ENCODE data around the gene ETV4.

DNA sequence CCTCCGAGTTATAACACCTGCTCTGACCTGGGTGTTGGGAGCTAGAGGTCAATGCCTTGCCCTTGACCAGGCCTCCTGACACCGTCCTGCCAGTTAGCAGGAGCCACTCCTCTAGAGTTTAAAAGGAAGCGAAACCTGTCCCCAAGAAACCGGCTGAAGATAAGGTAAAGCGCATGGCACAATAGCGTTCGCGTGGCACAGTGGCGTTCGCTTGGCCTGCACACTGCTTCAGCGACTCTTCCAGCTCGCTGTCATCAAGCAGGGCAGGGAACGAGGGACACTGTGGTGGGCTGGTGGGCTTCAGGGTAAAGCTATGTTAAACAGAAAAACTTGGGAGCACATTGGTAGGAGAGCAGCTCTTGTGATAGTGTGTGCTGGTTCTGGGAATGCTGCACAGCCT lies 28.2 kb upstream of the ETV4 start:
- TF ChIP-seq, protein P1, sequence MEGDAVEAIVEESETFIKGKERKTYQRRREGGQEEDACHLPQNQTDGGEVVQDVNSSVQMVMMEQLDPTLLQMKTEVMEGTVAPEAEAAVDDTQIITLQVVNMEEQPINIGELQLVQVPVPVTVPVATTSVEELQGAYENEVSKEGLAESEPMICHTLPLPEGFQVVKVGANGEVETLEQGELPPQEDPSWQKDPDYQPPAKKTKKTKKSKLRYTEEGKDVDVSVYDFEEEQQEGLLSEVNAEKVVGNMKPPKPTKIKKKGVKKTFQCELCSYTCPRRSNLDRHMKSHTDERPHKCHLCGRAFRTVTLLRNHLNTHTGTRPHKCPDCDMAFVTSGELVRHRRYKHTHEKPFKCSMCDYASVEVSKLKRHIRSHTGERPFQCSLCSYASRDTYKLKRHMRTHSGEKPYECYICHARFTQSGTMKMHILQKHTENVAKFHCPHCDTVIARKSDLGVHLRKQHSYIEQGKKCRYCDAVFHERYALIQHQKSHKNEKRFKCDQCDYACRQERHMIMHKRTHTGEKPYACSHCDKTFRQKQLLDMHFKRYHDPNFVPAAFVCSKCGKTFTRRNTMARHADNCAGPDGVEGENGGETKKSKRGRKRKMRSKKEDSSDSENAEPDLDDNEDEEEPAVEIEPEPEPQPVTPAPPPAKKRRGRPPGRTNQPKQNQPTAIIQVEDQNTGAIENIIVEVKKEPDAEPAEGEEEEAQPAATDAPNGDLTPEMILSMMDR (IDR thresholded peaks at IDR 0.05 in 4 of 5, conservative IDR thresholded peaks at IDR 0.05 in 1 of 5) = no peak
- no peak for TF ChIP-seq POLR2A (IDR thresholded peaks at IDR 0.05)
